Liver (tissue), 3 donors: ENCODE results near the gene CCN5.

Experiments
- ATF3 ChIP-seq: IDR thresholded peaks from 2 replicates; pipeline ENCODE4 v1.6.1; 2016; ENCODE audit warnings: antibody characterized with exemption
- FOXA2 ChIP-seq: IDR thresholded peaks from 2 replicates; pipeline ENCODE4 v1.6.1; 2016; ENCODE audit warnings: antibody characterized with exemption
- RAD21 ChIP-seq, 2 donors: IDR thresholded peaks; 2 replicates each; pipeline ENCODE4 v1.6.1; 2016; ENCODE audit warnings: antibody characterized with exemption in 2 of 2, mild to moderate bottlenecking in 2 of 2
- TAF1 ChIP-seq: conservative IDR thresholded peaks from 2 replicates; pipeline ENCODE4 v1.6.1; 2016; ENCODE audit warnings: antibody characterized with exemption, mild to moderate bottlenecking
- YY1 ChIP-seq: IDR thresholded peaks from 2 replicates; pipeline ENCODE4 v1.6.1; 2016; ENCODE audit warnings: antibody characterized with exemption, mild to moderate bottlenecking
- TF ChIP-seq, protein P1 (sequence below): fragments of 150-350 bp; IDR thresholded peaks from 2 replicates; pipeline ENCODE4 v1.5.1; 2017; ENCODE audit warnings: improper control_type of control experiment, low read depth, low read length; ENCODE audit not compliant: missing input control
- TF ChIP-seq, protein P2 (sequence below): IDR thresholded peaks from 2 replicates; pipeline ENCODE4 v1.6.1; 2016; ENCODE audit warnings: antibody characterized with exemption, mild to moderate bottlenecking
- donor health status: healthy.
- donor health status: healthy.

DNA sequence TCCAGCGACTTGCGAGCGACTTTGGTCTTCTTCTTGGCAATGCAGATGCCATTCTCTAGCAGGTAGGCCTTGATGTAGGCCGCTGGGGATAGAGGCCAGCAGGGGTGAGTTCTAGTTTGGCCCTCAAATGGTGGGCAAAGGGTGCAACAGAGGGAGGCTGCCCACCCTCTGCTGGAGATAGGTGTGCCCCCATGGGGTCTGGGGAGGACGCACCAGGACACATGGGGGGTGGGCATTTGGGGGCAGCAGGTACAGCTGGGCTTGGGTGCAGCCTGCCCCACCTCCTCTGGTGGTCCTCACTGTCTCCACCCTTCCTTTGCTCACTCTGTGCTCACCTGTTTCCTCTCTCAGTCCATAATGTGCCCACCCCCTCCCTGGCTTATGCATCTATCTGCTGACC, 41.8 kb downstream of the CCN5 start:
- TF ChIP-seq, protein P1, sequence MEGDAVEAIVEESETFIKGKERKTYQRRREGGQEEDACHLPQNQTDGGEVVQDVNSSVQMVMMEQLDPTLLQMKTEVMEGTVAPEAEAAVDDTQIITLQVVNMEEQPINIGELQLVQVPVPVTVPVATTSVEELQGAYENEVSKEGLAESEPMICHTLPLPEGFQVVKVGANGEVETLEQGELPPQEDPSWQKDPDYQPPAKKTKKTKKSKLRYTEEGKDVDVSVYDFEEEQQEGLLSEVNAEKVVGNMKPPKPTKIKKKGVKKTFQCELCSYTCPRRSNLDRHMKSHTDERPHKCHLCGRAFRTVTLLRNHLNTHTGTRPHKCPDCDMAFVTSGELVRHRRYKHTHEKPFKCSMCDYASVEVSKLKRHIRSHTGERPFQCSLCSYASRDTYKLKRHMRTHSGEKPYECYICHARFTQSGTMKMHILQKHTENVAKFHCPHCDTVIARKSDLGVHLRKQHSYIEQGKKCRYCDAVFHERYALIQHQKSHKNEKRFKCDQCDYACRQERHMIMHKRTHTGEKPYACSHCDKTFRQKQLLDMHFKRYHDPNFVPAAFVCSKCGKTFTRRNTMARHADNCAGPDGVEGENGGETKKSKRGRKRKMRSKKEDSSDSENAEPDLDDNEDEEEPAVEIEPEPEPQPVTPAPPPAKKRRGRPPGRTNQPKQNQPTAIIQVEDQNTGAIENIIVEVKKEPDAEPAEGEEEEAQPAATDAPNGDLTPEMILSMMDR = no peak
- TF ChIP-seq TAF1 = no peak
- no peak for TF ChIP-seq YY1
- TF ChIP-seq FOXA2 = no peak
- no peak for TF ChIP-seq ATF3
- TF ChIP-seq, protein P2, sequence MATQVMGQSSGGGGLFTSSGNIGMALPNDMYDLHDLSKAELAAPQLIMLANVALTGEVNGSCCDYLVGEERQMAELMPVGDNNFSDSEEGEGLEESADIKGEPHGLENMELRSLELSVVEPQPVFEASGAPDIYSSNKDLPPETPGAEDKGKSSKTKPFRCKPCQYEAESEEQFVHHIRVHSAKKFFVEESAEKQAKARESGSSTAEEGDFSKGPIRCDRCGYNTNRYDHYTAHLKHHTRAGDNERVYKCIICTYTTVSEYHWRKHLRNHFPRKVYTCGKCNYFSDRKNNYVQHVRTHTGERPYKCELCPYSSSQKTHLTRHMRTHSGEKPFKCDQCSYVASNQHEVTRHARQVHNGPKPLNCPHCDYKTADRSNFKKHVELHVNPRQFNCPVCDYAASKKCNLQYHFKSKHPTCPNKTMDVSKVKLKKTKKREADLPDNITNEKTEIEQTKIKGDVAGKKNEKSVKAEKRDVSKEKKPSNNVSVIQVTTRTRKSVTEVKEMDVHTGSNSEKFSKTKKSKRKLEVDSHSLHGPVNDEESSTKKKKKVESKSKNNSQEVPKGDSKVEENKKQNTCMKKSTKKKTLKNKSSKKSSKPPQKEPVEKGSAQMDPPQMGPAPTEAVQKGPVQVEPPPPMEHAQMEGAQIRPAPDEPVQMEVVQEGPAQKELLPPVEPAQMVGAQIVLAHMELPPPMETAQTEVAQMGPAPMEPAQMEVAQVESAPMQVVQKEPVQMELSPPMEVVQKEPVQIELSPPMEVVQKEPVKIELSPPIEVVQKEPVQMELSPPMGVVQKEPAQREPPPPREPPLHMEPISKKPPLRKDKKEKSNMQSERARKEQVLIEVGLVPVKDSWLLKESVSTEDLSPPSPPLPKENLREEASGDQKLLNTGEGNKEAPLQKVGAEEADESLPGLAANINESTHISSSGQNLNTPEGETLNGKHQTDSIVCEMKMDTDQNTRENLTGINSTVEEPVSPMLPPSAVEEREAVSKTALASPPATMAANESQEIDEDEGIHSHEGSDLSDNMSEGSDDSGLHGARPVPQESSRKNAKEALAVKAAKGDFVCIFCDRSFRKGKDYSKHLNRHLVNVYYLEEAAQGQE = no peak
- no peak for TF ChIP-seq RAD21 (IDR thresholded peaks at IDR 0.05)
